Erythroblast (primary cell): ENCODE data around the gene CDC27.

Experiments used
- GATA1 ChIP-seq: IDR thresholded peaks from 2 replicates; pipeline ENCODE4 v1.6.1; 2011; ENCODE audit warnings: low read depth, mild to moderate bottlenecking, control low read depth, low read length, moderate library complexity
- POLR2A ChIP-seq: IDR thresholded peaks from 2 replicates; pipeline ENCODE4 v1.6.1; 2011; ENCODE audit warnings: mild to moderate bottlenecking, low read length

- TF ChIP-seq POLR2A, result no peak
- TF ChIP-seq GATA1, result no peak
Observed at GRCh38 chr17:47164263-47164662, 24.8 kb downstream of the CDC27 start.
